ENCODE results near the gene TTC7B.

TTC7B gene

DNA sequence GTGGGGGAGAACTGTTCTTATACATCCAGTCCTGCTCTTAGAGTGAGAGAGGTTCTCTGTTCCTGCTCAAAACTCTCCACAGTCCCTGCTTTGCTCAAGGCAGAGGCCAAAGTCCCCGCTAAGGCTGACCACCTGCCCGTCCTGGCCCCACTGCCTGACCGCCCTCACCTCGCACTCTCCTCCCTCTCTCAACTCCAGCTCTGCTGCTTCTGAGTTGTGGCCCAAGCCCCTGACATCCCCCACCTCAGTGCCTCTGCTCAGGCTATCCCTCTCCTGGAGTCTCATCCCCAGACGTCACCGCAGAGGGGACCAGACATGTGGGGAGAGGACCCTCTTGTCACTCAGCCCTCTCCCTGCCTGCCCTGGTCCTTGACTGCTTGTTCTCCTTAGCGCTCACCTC lies 308.8 kb downstream of the TTC7B start:
- no peak for DNase-seq

DNA sequence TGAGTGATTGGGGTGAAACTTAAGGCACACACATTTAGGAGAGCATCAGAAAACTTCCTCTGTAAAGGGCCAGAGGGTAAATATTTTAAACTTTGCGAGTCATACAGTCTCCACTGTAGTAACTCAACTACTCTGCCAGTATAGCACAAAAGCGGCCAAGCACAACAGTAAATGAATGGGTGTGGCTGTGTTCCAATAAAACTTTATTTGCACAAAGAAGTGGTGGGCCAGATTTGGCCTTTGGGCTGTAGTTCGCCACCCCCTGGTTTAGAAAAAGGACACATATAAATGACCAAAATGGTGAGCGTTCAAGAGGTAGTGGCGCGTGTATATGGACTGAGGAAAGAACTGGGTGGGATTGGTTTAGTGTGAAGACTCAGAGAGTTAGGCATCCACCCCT lies 309.5 kb downstream of the TTC7B start:
- DNase-seq, result no peak

DNA sequence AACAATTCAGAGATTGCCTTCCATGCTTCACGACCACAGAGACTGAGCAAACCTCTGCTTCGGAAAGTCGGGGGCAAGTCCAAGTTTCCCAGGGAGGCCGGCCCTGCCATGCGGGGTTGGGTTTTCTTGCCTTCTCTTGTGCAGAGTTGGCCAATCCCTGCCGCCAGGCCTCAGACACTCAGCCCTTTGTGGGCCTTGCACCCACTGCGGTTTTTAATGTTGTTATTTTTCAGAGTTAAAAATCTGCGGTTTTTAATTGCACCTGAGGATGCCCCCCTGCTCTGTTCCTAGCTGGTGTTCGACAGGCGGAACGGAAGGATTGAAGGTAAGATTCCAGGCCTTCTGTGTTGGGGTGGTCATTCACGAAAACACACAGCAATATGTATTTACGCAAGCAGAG lies 310.7 kb downstream of the TTC7B start:
- no peak for DNase-seq

DNA sequence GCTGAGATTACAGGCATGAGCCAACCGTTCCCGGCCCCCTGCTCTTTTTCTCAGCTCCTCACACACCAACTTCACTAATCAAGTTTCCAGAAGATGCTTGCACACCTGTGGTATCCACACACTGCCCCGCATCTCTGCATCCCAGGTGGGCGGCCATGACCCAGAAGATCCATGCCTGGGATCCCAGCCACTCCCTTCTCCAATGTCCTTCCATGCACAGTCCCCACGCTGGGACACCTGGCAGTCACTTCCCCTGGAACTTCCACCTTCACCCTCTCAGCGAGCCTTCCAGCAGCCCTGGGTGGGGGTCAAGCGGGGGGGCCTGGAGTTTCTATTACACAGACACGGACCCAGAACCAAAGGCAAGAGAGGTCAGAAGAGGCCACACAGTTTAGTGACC lies 311.6 kb downstream of the TTC7B start:
- no peak for DNase-seq

DNA sequence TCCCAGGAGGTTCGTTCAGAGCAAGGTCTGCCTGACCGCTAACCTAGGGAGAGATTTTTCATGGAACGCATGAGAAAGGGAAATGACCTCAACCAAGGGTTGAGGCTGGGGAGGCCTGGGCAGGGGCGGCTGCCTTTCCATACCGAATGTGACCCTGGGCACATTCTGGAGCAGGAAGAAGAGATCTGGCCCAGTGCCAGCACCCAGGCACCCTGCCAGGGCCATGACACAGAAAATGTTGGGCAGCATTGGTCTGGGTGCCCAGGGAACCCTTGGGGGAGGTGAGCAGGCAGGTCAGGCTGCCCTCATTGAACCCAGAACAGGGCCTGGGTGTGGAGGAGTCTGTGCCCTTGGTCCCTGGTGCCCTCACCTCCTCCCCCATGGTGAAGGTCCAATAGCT lies 312.6 kb downstream of the TTC7B start:
- DNase-seq, result no peak

DNA sequence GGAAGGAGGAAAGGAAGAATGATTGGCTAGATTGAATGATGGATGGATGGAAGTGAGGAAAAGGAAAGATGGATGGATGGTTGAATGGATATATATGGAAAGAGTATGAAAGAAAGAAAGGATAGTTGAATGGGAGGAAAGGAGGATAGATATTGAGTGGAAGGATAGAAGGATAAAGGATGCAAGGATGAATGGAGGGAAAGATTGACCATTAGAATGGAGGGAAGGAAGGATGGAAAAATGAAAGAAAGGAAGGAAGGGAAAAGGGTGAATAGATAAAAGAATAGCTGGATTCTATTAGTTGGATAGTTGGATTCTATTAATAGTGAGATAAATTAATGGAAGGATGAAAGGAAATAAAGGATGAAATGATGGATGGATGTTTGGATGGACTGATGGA lies 313.5 kb downstream of the TTC7B start:
- DNase-seq, result no peak

- no peak for DNase-seq
Observed at GRCh38 chr14:90500665-90501370, 315.4 kb downstream of the TTC7B start.

GRCh38 chr14:90499908-90500664 lies 316.1 kb downstream of the TTC7B start:
- no peak for DNase-seq

GRCh38 chr14:90499121-90499520 lies 317.1 kb downstream of the TTC7B start:
- no peak for DNase-seq

DNA sequence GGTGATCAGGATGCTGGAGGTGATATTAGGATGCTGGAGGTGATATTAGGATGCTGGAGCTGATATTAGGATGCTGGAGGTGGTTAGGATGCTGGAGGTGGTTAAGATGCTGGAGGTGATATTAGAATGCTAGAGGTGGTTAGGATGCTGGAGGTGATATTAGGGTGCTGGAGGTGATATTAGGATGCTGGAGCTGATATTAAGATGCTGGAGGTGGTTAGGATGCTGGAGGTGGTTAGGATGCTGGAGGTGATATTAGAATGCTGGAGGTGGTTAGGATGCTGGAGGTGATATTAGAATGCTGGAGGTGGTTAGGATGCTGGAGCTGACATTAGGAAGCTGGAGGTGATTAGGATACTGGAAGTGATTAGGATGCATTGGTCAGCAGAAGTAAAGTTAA lies 318.0 kb downstream of the TTC7B start:
- no peak for DNase-seq

DNA sequence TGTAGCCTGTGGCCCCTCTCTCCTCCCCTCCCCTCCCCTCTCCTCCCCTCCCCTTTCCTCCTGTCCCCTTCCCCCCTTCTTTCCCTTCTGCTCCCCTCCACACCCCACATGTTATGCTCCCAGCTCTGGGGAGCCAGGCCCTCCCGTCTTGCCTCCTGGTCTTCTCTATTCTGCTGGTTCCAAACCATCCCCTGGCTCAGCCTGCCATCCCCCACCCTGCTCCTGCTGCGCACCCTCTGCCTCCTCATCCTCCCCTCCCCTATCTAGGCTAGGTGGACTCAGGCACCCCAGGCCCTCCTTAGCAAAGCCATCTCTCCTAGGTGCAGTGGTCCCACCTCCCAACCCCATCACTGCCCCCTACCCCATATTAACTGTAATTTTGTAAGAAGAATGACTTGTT lies 319.9 kb downstream of the TTC7B start:
- no peak for DNase-seq

DNA sequence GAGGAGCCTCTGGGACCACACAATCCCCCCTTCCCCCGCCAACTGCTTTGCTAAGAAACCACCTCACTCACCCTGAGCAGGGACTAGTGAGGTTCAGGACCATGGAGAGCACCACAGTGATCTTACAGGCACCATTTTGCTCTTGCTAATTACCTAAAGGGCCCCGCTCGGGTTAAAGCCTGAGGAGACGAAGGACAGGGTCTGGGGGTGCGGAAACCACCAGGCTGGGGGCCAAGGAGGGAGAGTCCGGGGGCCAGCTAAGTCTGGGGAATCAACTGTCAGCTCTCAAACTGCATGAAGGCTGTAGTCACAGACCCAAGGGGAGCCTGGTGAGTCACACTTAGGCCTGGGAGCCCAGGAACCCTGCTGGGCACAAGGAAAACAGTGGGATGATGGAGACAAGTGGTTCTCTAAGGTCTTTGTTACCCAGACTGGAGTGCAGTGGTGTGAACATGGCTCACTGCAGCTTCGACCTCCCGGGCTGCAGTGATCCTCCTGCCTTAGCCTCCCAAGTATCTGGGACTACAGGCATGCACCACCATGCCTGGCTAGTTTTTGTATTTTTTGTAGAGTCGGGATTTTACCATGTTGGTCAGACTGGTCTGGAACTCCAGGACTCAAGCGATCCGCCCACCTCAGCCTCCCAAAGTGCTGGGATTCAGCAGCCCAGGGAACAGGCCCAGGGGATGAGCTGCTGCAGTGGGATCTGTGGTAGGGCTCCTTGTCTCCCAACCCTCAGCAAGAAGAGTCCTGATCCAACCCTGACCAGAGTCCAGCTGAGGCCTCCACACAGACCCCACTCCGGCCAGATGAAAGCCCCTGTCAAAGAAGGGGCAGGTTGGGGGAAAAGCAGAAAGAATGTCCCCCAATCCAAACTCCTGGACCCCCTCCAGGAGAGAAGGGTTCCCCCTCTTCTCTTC lies 320.6 kb downstream of the TTC7B start:
- no peak for DNase-seq

- peak in 1 of 14 donors; percentile 78 for DNase-seq
Observed at GRCh38 chr14:90491911-90492531, 324.2 kb downstream of the TTC7B start.

- peak in 11 of 14 donors; percentile 16 to 98 (median 71) for DNase-seq
Observed at GRCh38 chr14:90491221-90491885, 324.9 kb downstream of the TTC7B start.

- DNase-seq, result no peak
Observed at GRCh38 chr14:90490720-90491050, 325.5 kb downstream of the TTC7B start.

- DNase-seq, result peak in 1 of 14 donors; percentile 77
Observed at GRCh38 chr14:90489916-90490719, 326.1 kb downstream of the TTC7B start.

GRCh38 chr14:90489306-90489705 lies 326.9 kb downstream of the TTC7B start:
- no peak for DNase-seq

DNA sequence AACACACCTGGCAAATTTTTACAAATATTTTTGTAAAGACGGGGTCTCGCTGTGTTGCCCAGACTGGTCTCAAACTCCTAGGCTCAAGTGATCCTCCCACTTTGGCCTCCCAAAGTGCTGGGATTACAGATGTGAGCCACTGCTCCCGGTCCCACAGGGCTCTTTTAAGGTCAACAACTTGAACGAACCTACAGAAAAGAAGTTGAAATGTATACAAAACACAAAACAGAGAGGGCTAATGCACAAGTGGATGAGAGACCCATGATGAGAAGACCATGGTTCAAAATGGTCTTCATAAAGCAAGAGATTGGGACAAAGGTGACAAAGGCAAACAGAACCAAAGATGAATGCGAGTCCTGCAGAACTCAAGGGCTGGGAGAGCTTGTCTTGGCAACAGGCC lies 328.0 kb downstream of the TTC7B start:
- no peak for DNase-seq

DNA sequence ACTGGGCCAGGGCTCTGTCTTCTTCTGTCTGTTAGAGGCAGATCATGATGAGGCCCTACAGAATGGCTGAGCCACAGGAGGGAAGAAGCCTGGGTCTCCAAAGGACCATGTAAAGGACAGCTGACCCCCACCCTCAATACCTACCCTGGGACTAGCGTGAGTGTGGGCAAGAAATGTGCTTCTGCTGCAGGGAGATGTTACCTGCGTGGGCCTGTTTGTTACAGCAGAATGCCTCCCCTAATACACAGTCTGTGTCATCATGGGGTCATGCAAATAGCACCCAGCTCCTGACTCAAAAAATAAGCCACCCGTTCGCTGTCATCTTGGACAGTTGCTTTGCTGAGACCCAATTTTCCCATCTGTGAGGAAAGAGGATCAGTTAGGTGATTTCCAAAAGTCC lies 328.8 kb downstream of the TTC7B start:
- no peak for DNase-seq

DNA sequence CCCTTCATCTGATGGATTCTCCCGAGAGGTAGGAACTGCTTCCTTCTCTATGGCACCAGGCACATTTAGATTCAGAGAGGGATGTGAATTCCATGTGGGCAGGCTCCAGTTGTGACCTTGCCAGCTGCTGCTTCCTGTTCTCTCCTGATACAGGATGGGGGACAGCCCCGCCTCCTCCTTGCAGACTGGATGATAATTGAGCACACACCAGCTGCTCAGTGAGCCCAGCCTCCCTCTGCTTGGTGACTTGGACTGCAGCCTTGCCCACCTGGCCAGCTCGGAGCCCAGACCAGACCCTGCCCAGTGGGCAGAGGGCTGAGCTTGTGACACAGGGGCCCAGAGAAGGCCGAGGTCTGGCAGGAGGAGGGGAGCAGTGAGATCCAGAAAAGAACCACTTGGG lies 329.2 kb downstream of the TTC7B start:
- no peak for DNase-seq

- DNase-seq, result no peak
Observed at GRCh38 chr14:90484291-90484690, 331.9 kb downstream of the TTC7B start.

Data from C1 segment of cervical spinal cord (tissue), 14 donors.